ENCODE data around the gene COL4A6. TPM values are rescaled to one million over a fixed set of nuclear protein-coding genes. Genes with fewer than 3 reads are reported as not detected.

COL4A6 gene
- total and polyA plus RNA-seq, 2 of the 4 experiments (the other 2 are of a cell fraction): 0.36 to 0.74 TPM

DNA sequence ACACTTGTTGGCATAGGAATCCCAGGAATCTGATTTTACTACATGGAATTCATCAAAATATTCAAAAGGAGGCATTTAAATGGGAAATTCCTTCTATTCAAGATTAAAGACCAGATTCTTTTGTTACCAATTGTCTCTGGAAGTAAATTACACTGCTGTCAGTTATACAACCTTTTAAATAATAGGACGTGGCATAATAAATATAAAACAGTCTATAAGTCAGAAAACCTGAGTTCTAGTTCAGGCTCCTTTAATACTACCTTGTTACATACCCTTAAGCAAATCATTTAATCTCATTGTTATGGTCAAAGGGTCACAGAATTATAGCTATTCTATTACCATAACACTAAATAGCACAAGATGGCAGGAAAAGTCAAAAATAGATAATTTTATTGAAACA is 18.8 kb downstream of the COL4A6 start:
- Histone ChIP-seq H3K9ac (ENCODE audit: low read depth, low read length) (no peak overlapping the region), H2AFZ (replicated peaks; ENCODE audit: low read length, poor library complexity) (no peak overlapping the region), H4K91ac (ENCODE audit: insufficient read depth, low read depth, low read length) (no peak overlapping the region), H3K18ac (ENCODE audit: low read depth, low read length) (no peak overlapping the region), H3K4me3 (ENCODE audit: insufficient read depth, low read depth, low read length) (no peak overlapping the region), H4K8ac (ENCODE audit: low read depth in 2 of 2, low read length in 2 of 2) (no peak overlapping the region), H3K36me3 (ENCODE audit: control insufficient read depth, insufficient read depth, low read length) (no peaks in the 10 kb centered on the region), H3K23ac (ENCODE audit: low read depth, low read length) (no peak overlapping the region), H2BK5ac (ENCODE audit: low read depth, low read length, poor library complexity, severe bottlenecking) (no peak overlapping the region), H2BK15ac (ENCODE audit: low read depth, low read length) (no peak overlapping the region), H2BK20ac (ENCODE audit: low read depth, low read length) (no peak overlapping the region), H2AK5ac (ENCODE audit: low read depth, low read length) (no peak overlapping the region), H3K9me1 (ENCODE audit: insufficient read depth, low read length) (no peaks in the 10 kb centered on the region), H3K79me1 (ENCODE audit: low read depth in 1 of 2, low read length in 2 of 2) (no peaks in the 10 kb centered on the region), H3K4me2 (ENCODE audit: low read depth, low read length) (no peak overlapping the region), H2BK120ac (ENCODE audit: low read depth, low read length) (no peak overlapping the region), H4K5ac (ENCODE audit: low read depth, low read length) (no peak overlapping the region), H3K27me3 (ENCODE audit: control insufficient read depth, insufficient read depth, low read length) (peaks cover 6% of the 10 kb centered on the region), H3K4ac (ENCODE audit: low read depth, low read length) (no peak overlapping the region), H4K20me1 (ENCODE audit: insufficient read depth, low read length) (no peaks in the 10 kb centered on the region; the same call in 1 of the 2 replicates), H3K14ac (replicated peaks; ENCODE audit: low read depth, low read length) (no peak overlapping the region), H2AK9ac (replicated peaks; ENCODE audit: low read depth, low read length, poor library complexity) (no peak overlapping the region), H3K56ac (ENCODE audit: extremely low read depth, insufficient read depth, low read length) (no peak overlapping the region), H3K27ac (ENCODE audit: insufficient read depth, low read length) (no peak overlapping the region), H3K9me3 (ENCODE audit: control insufficient read depth, insufficient read depth, low read length) (no peaks in the 10 kb centered on the region), H3K4me1 (ENCODE audit: control insufficient read depth, insufficient read depth, low read length) (no peaks in the 10 kb centered on the region)
- DNase-seq: no peak
- no peak for TF ChIP-seq MAFK (IDR thresholded peaks at IDR 0.05; ENCODE audit: low read depth, low read length)
- TF ChIP-seq, protein P1, sequence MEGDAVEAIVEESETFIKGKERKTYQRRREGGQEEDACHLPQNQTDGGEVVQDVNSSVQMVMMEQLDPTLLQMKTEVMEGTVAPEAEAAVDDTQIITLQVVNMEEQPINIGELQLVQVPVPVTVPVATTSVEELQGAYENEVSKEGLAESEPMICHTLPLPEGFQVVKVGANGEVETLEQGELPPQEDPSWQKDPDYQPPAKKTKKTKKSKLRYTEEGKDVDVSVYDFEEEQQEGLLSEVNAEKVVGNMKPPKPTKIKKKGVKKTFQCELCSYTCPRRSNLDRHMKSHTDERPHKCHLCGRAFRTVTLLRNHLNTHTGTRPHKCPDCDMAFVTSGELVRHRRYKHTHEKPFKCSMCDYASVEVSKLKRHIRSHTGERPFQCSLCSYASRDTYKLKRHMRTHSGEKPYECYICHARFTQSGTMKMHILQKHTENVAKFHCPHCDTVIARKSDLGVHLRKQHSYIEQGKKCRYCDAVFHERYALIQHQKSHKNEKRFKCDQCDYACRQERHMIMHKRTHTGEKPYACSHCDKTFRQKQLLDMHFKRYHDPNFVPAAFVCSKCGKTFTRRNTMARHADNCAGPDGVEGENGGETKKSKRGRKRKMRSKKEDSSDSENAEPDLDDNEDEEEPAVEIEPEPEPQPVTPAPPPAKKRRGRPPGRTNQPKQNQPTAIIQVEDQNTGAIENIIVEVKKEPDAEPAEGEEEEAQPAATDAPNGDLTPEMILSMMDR (conservative IDR thresholded peaks at IDR 0.05; ENCODE audit: low read depth, low read length): no peak
- TF ChIP-seq RCOR1 (IDR thresholded peaks at IDR 0.05; ENCODE audit: insufficient replicate concordance, low read length): no peak
- TF ChIP-seq, protein P2, sequence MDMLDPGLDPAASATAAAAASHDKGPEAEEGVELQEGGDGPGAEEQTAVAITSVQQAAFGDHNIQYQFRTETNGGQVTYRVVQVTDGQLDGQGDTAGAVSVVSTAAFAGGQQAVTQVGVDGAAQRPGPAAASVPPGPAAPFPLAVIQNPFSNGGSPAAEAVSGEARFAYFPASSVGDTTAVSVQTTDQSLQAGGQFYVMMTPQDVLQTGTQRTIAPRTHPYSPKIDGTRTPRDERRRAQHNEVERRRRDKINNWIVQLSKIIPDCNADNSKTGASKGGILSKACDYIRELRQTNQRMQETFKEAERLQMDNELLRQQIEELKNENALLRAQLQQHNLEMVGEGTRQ (IDR thresholded peaks at IDR 0.05; ENCODE audit: low read depth, low read length): no peak
- TF ChIP-seq BHLHE40 (IDR thresholded peaks at IDR 0.05; ENCODE audit: low read depth, low read length): no peak
- no peak for TF ChIP-seq POLR2A (IDR thresholded peaks at IDR 0.05; ENCODE audit: low read depth, low read length)
- no peak for TF ChIP-seq MAZ (IDR thresholded peaks at IDR 0.05; ENCODE audit: borderline replicate concordance, low read depth, low read length)
- no peak for TF ChIP-seq CHD1 (IDR thresholded peaks at IDR 0.05; ENCODE audit: low read depth, low read length)
- no peak for TF ChIP-seq MXI1 (IDR thresholded peaks at IDR 0.05; ENCODE audit: borderline replicate concordance, low read depth, low read length)
- no peak for TF ChIP-seq CEBPB (IDR thresholded peaks at IDR 0.05; ENCODE audit: low read depth, low read length)
- TF ChIP-seq, protein P3, sequence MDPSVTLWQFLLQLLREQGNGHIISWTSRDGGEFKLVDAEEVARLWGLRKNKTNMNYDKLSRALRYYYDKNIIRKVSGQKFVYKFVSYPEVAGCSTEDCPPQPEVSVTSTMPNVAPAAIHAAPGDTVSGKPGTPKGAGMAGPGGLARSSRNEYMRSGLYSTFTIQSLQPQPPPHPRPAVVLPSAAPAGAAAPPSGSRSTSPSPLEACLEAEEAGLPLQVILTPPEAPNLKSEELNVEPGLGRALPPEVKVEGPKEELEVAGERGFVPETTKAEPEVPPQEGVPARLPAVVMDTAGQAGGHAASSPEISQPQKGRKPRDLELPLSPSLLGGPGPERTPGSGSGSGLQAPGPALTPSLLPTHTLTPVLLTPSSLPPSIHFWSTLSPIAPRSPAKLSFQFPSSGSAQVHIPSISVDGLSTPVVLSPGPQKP (IDR thresholded peaks at IDR 0.05; ENCODE audit: borderline replicate concordance, low read depth, low read length): no peak
- no peak for TF ChIP-seq RAD21 (IDR thresholded peaks at IDR 0.05; ENCODE audit: low read length)
- TF ChIP-seq NFE2L2 (IDR thresholded peaks at IDR 0.05; ENCODE audit: low read depth, low read length): no peak
- TF ChIP-seq RFX5 (IDR thresholded peaks at IDR 0.05; ENCODE audit: low read depth, low read length): no peak
- TF ChIP-seq FOS (IDR thresholded peaks at IDR 0.05; ENCODE audit: low read depth, low read length): no peak
- no peak for TF ChIP-seq SMC3 (IDR thresholded peaks at IDR 0.05; ENCODE audit: low read depth, low read length)
- CTCF ChIA-PET: no interaction called here
- dilution Hi-C loops (cut with HindIII; ENCODE audit: low sequenced_read_pairs, unreplicated experiment): no loop called here
- ATAC-seq (ENCODE audit: low read depth): no peak
- no CpG with 5 or more reads among the region's 1 CpG for WGBS, 2 experiments (ENCODE audit: extremely low coverage in 2 of 2, insufficient read length in 1 of 2)
- BruUV-seq (replicated peaks): no TSS peak
- intact Hi-C loops (cut with micrococcal nuclease): no loop called here
- in situ Hi-C loops (cut with MboI; ENCODE audit: low sequenced_read_pairs): no loop called here
- POLR2A ChIA-PET (ENCODE audit: unreplicated experiment): no interaction called here
